HG02610 (cell line): ENCODE data around the gene ACBD6.

Experiments
- ATAC-seq: cut with Tn5 transposase; IDR thresholded peaks from one replicate; pipeline ENCODE4 v1.9.1; 2021; ENCODE audit warnings: mild to moderate bottlenecking, moderate library complexity; ENCODE audit not compliant: unreplicated experiment

Gene ACBD6

GRCh38 chr1:180261030-180261429 lies 241.3 kb downstream of the ACBD6 start:
- ATAC-seq: no peak

DNA sequence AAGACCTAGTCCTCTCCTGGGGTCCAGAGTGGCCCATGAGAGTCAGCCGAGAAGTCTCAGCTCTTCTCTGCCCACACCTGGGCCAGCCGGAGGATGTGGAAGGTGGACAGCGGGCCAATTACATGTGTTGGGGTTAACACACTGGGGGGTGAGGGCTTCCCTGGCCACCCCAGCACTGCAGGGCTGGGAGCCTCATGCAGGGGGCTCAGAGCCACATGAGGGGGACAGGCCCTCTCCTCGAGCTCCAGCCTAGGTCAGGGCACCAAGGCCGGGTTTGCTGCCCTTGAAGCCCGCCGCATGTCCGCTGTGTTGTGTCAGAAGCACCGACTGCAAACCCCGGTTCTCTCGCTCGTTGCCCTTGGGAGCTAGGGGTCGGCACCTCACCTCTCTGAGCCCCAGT lies 241.8 kb downstream of the ACBD6 start:
- ATAC-seq: no peak

GRCh38 chr1:180259431-180260338 lies 242.7 kb downstream of the ACBD6 start:
- no peak for ATAC-seq

GRCh38 chr1:180258935-180259334 lies 243.4 kb downstream of the ACBD6 start:
- ATAC-seq: no peak

DNA sequence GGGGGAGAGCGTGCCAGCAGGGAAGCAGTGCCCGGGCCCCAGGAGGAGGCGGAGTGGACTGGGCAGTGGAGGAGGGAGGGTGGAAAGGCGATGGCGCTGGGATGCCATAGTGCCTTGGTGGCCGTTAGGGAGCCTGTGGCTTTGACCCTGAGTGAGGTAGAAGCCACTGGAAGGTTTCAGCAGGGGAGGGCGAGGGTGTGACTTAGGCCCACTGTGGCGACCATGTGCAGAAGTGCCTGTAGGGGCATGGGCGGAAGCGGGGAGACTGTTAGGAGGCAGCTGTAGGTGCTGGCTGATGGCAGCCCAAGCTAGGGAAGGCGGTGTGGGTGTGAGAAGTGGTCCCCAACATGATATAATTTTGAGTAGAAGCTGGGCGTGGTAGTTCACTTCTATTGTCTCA lies 244.1 kb downstream of the ACBD6 start:
- ATAC-seq: no peak

- ATAC-seq: no peak
These were observed 244.9 kb downstream of the ACBD6 start for GRCh38 chr1:180257486-180257885.

DNA sequence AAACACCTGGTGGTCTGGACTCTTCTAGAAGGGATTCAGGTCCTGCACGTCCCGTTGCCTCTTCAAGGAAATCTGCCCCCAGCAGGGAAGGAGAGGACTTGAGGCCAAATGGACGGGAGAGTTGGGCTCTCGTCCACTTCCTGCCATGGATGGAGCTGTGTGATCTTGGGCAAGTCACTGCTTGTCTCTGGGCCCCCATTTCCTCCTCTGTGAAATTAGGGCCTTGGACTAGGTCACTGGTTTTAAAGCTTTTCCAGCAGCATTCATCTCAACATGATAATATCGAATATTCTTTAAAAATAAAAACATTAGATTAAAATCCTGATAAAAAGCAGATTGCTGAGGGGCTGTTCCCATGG lies 245.4 kb downstream of the ACBD6 start:
- no peak for ATAC-seq

GRCh38 chr1:180256341-180257027 lies 245.9 kb downstream of the ACBD6 start:
- ATAC-seq: no peak

DNA sequence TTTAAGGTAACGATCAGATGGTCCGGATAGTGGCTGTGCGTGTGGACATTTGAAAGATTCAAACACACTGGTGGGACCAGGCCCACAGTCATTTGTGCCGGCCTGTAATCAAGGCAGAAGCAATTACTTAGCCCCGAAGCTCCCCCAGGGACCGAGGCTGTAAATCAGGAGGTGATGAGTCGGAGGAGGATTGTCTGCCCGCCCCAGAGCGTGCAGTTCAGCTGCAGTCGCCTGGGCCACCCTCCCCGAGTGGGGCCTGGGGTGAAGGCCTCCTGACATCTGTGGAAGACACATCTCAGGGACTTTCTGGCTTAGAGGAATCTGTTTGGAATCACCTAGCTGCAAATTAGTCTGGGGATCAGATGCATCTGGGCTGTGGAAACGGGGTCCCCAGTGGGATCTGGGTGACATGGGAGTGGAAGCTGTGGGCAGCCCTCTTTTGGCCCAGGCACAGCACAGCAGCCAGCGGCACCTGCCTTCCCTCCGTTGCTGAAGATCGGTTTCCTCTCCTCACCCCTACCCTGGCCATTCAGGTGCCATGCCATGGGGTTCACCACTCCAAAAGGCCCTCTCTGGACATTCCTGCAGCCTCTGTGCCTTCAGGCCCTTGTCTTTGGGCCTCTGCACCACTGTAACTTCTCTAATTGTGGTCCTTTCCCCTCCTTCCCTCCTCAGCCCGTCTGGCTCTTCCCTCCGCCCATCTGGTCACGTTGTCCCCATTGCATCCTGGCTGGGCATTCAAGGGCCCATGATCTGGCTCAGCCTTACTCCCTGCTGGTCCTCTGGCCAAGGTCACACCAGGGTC lies 246.6 kb downstream of the ACBD6 start:
- ATAC-seq: no peak

DNA sequence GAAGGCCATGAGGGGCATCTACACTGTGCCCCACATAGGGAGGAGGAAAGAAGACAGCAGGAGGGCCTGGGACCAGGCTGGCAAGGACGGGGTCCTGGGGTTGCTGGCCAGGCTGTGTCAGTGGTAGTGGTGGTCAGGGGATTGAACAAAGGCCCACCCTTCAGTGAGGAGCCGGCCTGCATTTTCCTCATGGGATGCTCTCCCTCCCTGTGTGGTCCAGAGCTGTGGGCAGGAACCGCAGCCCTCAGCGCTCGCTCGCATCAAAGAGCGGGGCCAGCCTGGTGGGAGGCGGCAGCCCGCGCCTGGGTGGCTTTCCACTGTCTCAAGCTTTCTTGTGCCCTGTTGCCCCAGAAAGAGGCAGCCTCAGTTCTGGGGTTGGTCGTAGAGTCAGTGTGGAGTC lies 247.5 kb downstream of the ACBD6 start:
- no peak for ATAC-seq

DNA sequence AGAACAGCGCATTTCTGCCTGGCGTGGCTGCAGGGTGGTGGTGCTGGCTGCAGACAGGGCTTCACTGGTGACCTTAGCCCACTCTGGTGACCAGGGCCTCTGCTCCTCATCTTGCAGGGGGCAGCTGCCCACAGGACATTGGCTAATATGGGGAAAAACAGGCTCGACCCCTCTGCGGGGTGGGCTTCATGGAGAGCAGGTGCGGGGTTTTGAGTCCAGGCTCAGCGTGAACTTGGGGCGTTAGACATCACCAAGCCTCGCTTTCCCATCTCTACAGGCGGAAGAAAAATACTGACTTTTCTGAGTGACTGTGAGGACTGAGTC lies 247.9 kb downstream of the ACBD6 start:
- no peak for ATAC-seq

GRCh38 chr1:180253585-180254495 lies 248.5 kb downstream of the ACBD6 start:
- no peak for ATAC-seq

GRCh38 chr1:180252638-180253536 lies 249.5 kb downstream of the ACBD6 start:
- peak; percentile 72 for ATAC-seq

GRCh38 chr1:180251526-180252305 lies 250.7 kb downstream of the ACBD6 start:
- no peak for ATAC-seq

DNA sequence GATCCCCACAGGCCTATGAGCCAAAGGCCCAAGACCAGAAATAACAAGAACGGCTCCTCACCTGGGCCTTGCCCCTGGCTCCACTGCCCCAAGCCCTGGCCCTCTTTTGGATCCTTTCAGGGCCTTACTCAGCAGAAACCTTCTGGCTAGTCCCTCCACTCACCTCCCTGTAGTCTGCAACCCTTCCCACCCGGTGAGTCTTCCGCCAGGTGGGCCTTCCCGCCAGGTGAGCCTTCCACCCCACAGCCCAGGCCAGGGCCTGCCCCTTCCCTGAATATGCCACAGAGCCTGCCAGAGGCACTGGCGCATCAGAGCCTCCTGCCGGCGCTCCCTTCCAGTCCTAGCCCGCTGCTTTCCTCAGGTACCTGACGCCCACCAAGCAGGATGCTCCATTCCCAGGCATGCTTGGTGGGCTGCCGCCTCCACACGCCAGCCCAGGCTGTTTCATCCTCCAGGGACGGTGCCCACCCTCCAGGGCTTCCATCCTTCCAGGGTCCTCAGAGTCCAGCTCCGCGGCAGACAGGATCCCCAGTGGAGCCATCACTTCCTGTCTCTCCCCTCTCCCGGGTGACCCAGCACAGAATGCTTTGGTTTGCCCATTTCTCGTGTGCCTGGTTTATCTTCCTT lies 251.4 kb downstream of the ACBD6 start:
- no peak for ATAC-seq

- no peak for ATAC-seq
These were observed 251.9 kb downstream of the ACBD6 start for GRCh38 chr1:180250499-180250770.

GRCh38 chr1:180249725-180250498 lies 252.5 kb downstream of the ACBD6 start:
- ATAC-seq: no peak
